Vagina (tissue), 2 donors: ENCODE measurements around the gene KLHL40.

ENCODE experiments used
- CTCF ChIP-seq, 3 experiments: fragments of 450-650 bp in 2 of 3; fragments of 200-600 bp in 1 of 3; sonication (generic) in 1 of 3; IDR thresholded peaks; one replicate each; pipeline ENCODE4 v1.5.1; 2017 to 2019; ENCODE audit warnings: antibody characterized with exemption in 3 of 3, mild to moderate bottlenecking in 2 of 3, moderate library complexity in 2 of 3
- POLR2A ChIP-seq, 2 donors: fragments of 450-650 bp; IDR thresholded peaks; one replicate each; pipeline ENCODE4 v1.6.1; 2017; ENCODE audit warnings: antibody characterized with exemption in 2 of 2, mild to moderate bottlenecking in 2 of 2, moderate library complexity in 2 of 2
- POLR2AphosphoS5 ChIP-seq, 2 donors: sonication (generic); formaldehyde crosslinking; IDR thresholded peaks; one replicate each; pipeline ENCODE4 v1.9.0; 2017; ENCODE audit warnings: antibody characterized with exemption in 2 of 2, mild to moderate bottlenecking in 2 of 2, low read depth in 1 of 2; ENCODE audit not compliant: insufficient read depth in 1 of 2

GRCh38 chr3:42729404-42730145 is 44.2 kb downstream of the KLHL40 start:
- TF ChIP-seq POLR2AphosphoS5 (IDR thresholded peaks at IDR 0.05; ENCODE audit: insufficient read depth in 1 of 2, low read depth in 1 of 2) (no peak), POLR2A (IDR thresholded peaks at IDR 0.05) (no peak), CTCF (IDR thresholded peaks at IDR 0.05) (no peak)
